SH-SY5Y (cell line): ENCODE measurements around the gene TEX22.

Experiments
- GATA2 ChIP-seq: IDR thresholded peaks from 2 replicates; pipeline ENCODE4 v1.6.1; 2011; ENCODE audit warnings: mild to moderate bottlenecking, low read depth, low read length
- GATA3 ChIP-seq: IDR thresholded peaks from 2 replicates; pipeline ENCODE4 v1.6.1; 2011; ENCODE audit warnings: low read depth, mild to moderate bottlenecking, low read length, moderate library complexity

- TF ChIP-seq GATA2 (no peak), GATA3 (no peak)
Observed at GRCh38 chr14:105366386-105367074, 31.8 kb upstream of the TEX22 start.
